Measurements from ENCODE around the gene LRP4.
A peak's percentile ranks its signal among the peaks of the same experiment; 100 is the strongest.

LRP4 gene

GRCh38 chr11:46914910-46915309, 3.4 kb downstream of the LRP4 start:
- intact Hi-C loops (cut with micrococcal nuclease) = no loop called here
- Mint-ChIP-seq H3K4me1 (ENCODE audit: low read depth) (peaks cover 36% of the 10 kb centered on the region), H3K36me3 (ENCODE audit: low read depth) (no peaks in the 10 kb centered on the region), H3K9me3 (no peaks in the 10 kb centered on the region), H3K27ac (no peak overlapping the region), H3K27me3 (peaks cover 79% of the 10 kb centered on the region), H3K4me3 (no peak overlapping the region)

DNA sequence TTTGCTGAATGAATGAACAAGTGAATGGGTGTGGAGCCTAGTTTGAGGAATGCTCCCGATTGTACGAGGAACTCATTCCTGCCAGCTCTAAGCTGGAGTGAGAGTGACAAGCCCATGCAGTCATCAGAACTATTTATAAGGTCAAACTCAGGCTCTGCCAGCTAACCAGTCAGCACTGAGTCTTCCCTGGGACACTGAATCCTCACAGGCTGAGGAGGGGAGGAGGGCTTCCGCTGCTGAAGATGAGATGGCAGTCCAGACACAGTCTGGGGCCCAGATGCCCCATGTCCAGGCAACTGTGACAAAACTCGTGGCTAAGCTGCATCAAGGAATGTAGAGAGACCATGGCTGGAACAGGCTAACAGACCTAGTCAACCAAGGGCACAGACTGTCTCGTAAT, 4.0 kb downstream of the LRP4 start:
- intact Hi-C loops (cut with micrococcal nuclease) = no loop called here
- H3K27me3 Mint-ChIP-seq = peaks cover 75% of the 10 kb centered on the region
- H3K4me1 Mint-ChIP-seq (ENCODE audit: low read depth) = peaks cover 32% of the 10 kb centered on the region

DNA sequence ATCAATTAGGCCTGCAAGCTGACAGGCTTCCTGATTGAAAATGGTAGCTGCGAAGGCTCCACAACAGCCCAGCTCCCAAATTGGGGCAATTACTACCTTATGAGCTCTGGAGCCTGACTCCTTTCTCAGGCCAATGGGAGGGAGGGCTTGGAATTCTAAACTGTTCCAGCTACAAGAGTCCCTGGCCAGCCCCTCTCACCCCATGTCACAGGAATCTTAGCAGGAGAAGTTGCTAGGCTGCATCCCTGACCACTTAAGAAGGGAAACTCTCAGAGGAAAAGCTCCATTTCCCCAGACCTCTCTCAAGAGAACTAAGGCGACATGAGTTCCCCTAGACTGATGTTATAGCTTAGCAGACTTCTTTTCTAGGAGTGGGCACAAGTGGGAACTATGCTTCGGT, 4.9 kb downstream of the LRP4 start:
- Mint-ChIP-seq H3K4me3 (no peak overlapping the region), H3K27ac (no peak overlapping the region), H3K4me1 (ENCODE audit: low read depth) (peaks cover 23% of the 10 kb centered on the region), H3K9me3 (no peaks in the 10 kb centered on the region), H3K36me3 (ENCODE audit: low read depth) (no peaks in the 10 kb centered on the region), H3K27me3 (peaks cover 66% of the 10 kb centered on the region)
- intact Hi-C loops (cut with micrococcal nuclease) = no loop called here

More for the DNA sequence above, 4.0 kb downstream of the LRP4 start:
- no peaks in the 10 kb centered on the region for H3K36me3 Mint-ChIP-seq (ENCODE audit: low read depth)
- H3K27ac Mint-ChIP-seq = no peak overlapping the region
- H3K9me3 Mint-ChIP-seq = no peaks in the 10 kb centered on the region
- no peak overlapping the region for H3K4me3 Mint-ChIP-seq

- H3K4me1 Mint-ChIP-seq (ENCODE audit: low read depth) = peaks cover 21% of the 10 kb centered on the region
- intact Hi-C loops (cut with micrococcal nuclease) = no loop called here
- peaks cover 62% of the 10 kb centered on the region for H3K27me3 Mint-ChIP-seq
- H3K4me3 Mint-ChIP-seq = no peak overlapping the region
- H3K36me3 Mint-ChIP-seq (ENCODE audit: low read depth) = no peaks in the 10 kb centered on the region
- no peaks in the 10 kb centered on the region for H3K9me3 Mint-ChIP-seq
- no peak overlapping the region for H3K27ac Mint-ChIP-seq
Measured at GRCh38 chr11:46912526-46913150, 5.7 kb downstream of the LRP4 start.

DNA sequence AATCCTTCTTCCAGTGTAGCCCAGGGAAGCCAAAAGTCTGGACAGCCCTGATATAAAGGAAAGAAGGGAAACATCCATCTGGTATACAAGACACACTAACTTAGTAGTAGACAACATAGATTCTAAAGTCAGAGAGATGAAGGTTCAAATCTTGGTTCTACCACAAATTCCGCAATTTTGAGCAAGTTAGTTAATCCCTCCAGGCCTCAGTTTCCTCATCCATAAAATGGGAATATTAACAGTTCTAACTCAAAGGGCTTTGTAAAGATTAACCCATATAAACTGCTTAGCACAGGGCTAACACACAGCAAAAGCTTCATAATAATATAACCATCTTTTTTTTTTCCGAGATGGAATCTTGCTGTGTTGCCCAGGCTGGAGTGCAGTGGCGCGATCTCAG, 10.7 kb downstream of the LRP4 start:
- peaks cover 9% of the 10 kb centered on the region for H3K4me1 Mint-ChIP-seq (ENCODE audit: low read depth)
- H3K36me3 Mint-ChIP-seq (ENCODE audit: low read depth) = no peaks in the 10 kb centered on the region
- H3K27ac Mint-ChIP-seq = no peak overlapping the region
- H3K9me3 Mint-ChIP-seq = no peaks in the 10 kb centered on the region
- intact Hi-C loops (cut with micrococcal nuclease) = no loop called here
- H3K4me3 Mint-ChIP-seq = no peak overlapping the region
- peaks cover 25% of the 10 kb centered on the region for H3K27me3 Mint-ChIP-seq

GRCh38 chr11:46906609-46907041, 11.7 kb downstream of the LRP4 start:
- H3K27ac Mint-ChIP-seq = peak overlapping the region; percentile 15
- H3K4me1 Mint-ChIP-seq (ENCODE audit: low read depth) = peaks cover 7% of the 10 kb centered on the region
- H3K36me3 Mint-ChIP-seq (ENCODE audit: low read depth) = no peaks in the 10 kb centered on the region
- H3K27me3 Mint-ChIP-seq = peaks cover 16% of the 10 kb centered on the region
- intact Hi-C loops (cut with micrococcal nuclease) = no loop called here
- no peaks in the 10 kb centered on the region for H3K9me3 Mint-ChIP-seq
- H3K4me3 Mint-ChIP-seq = no peak overlapping the region

DNA sequence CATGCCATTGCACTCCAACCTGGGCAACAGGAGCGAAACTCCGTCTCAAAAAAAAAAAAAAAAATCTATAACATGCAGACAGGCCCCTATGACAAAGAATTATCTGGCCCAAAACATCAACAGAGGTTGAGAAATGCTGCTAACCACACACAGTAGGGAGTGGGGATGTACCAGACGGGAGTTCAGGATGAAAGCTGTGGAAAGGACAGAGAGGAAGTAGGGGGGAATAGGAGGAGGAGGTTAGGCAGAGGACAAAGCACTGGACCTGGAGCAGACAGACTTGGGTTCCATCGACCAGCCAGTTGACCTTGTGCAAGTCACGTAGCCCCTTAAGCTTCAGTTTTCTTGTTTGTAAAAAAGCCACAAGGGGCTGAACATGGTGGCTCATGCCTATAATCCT, 12.5 kb downstream of the LRP4 start:
- no peak overlapping the region for H3K4me3 Mint-ChIP-seq
- intact Hi-C loops (cut with micrococcal nuclease) = no loop called here
- H3K27ac Mint-ChIP-seq = peak overlapping the region; percentile 15
- H3K27me3 Mint-ChIP-seq = peaks cover 12% of the 10 kb centered on the region
- H3K9me3 Mint-ChIP-seq = no peaks in the 10 kb centered on the region
- H3K4me1 Mint-ChIP-seq (ENCODE audit: low read depth) = peaks cover 7% of the 10 kb centered on the region
- H3K36me3 Mint-ChIP-seq (ENCODE audit: low read depth) = no peaks in the 10 kb centered on the region

DNA sequence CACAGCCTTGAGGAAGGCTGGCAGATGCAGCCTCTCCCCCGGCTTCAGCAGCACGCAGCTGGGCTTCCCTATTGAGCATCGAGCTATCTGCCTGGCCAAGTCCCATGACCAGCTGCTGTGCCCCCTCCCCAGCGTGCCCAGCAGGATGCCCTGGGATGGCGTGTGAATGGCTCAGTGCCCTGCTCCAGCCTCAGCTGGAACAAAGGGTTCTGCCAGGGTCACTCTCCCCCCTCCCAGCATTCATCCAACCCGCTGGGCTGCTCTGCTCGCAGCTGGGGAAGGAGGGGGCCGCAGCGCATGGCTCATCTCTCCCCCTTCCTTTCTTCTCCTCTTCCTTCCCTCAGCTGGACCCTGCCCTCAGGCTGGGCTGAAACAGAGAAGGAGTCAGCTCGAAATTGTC, 14.5 kb downstream of the LRP4 start:
- Mint-ChIP-seq H3K4me3 (no peak overlapping the region), H3K9me3 (no peaks in the 10 kb centered on the region), H3K4me1 (ENCODE audit: low read depth) (peaks cover 7% of the 10 kb centered on the region), H3K27ac (no peak overlapping the region), H3K36me3 (ENCODE audit: low read depth) (no peaks in the 10 kb centered on the region), H3K27me3 (peaks cover 11% of the 10 kb centered on the region)
- intact Hi-C loops (cut with micrococcal nuclease) = no loop called here

DNA sequence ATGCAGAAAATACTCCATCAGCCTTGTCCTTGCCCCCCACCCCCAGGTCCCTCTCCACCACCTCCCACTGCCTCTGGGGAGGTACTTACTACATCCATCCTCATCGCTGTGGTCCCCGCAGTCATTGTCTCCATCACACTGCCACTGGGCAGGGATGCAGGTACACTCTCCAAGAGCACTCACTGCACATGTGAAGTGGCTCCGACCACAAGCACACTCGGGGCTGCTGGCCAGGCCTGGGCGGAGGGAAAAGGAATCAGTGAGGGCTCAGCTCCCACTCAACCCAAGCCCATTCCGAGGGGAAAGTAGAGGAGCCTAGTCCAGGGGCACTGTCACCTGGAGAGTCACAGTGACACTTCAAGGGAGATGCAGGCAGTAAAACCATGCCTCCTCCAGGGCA, 15.7 kb downstream of the LRP4 start:
- no peaks in the 10 kb centered on the region for H3K36me3 Mint-ChIP-seq (ENCODE audit: low read depth)

GRCh38 chr11:46901156-46901555, 17.2 kb downstream of the LRP4 start:
- Mint-ChIP-seq H3K9me3 (no peaks in the 10 kb centered on the region), H3K36me3 (ENCODE audit: low read depth) (no peaks in the 10 kb centered on the region), H3K4me3 (no peak overlapping the region), H3K27ac (no peak overlapping the region), H3K27me3 (peaks cover 3% of the 10 kb centered on the region), H3K4me1 (ENCODE audit: low read depth) (peaks cover under 1% of the 10 kb centered on the region)
- intact Hi-C loops (cut with micrococcal nuclease) = no loop called here

More for the DNA sequence above, 15.7 kb downstream of the LRP4 start:
- Mint-ChIP-seq H3K27ac (no peak overlapping the region), H3K4me1 (ENCODE audit: low read depth) (peaks cover 7% of the 10 kb centered on the region), H3K27me3 (peaks cover 11% of the 10 kb centered on the region), H3K4me3 (no peak overlapping the region), H3K9me3 (no peaks in the 10 kb centered on the region)
- intact Hi-C loops (cut with micrococcal nuclease) = no loop called here

- H3K4me3 Mint-ChIP-seq = no peak overlapping the region
- H3K9me3 Mint-ChIP-seq = no peaks in the 10 kb centered on the region
- no peak overlapping the region for H3K27ac Mint-ChIP-seq
- intact Hi-C loops (cut with micrococcal nuclease) = no loop called here
- no peaks in the 10 kb centered on the region for H3K36me3 Mint-ChIP-seq (ENCODE audit: low read depth)
- no peaks in the 10 kb centered on the region for H3K27me3 Mint-ChIP-seq
- H3K4me1 Mint-ChIP-seq (ENCODE audit: low read depth) = no peaks in the 10 kb centered on the region
Measured at GRCh38 chr11:46900091-46900746, 18.1 kb downstream of the LRP4 start.

DNA sequence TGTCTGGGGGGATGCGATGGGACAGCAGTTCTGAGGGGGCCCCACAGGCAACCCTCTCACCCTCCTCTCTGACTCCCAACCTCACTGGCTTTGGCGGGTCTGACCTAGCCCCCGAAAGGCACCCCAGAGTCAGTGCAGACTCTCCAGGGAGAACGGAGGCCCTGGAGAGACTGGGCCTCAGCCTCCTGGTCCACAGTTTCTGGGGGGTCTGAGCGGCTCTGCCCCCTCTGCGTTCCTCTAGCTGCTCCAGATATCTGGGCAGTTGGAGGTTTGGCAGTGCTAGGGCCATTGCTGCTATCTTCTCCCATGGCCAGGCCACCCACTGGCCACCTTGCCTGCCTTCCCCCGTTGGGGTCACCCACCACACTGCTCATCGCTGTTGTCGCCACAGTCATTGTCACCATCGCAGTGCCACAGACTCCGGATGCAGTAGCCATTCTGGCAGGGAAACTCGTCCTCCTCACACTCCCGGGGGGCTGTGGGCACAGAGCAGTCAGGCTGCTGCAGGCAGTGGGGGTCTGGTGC, 18.8 kb downstream of the LRP4 start:
- H3K9me3 Mint-ChIP-seq = no peaks in the 10 kb centered on the region
- H3K4me3 Mint-ChIP-seq = no peak overlapping the region
- H3K36me3 Mint-ChIP-seq (ENCODE audit: low read depth) = no peaks in the 10 kb centered on the region
- intact Hi-C loops (cut with micrococcal nuclease) = no loop called here
- no peaks in the 10 kb centered on the region for H3K4me1 Mint-ChIP-seq (ENCODE audit: low read depth)
- H3K27me3 Mint-ChIP-seq = no peaks in the 10 kb centered on the region
- no peak overlapping the region for H3K27ac Mint-ChIP-seq

- no peak overlapping the region for H3K27ac Mint-ChIP-seq
- no peak overlapping the region for H3K4me3 Mint-ChIP-seq
- intact Hi-C loops (cut with micrococcal nuclease) = no loop called here
- H3K9me3 Mint-ChIP-seq = no peaks in the 10 kb centered on the region
- no peaks in the 10 kb centered on the region for H3K27me3 Mint-ChIP-seq
- H3K4me1 Mint-ChIP-seq (ENCODE audit: low read depth) = no peaks in the 10 kb centered on the region
- no peaks in the 10 kb centered on the region for H3K36me3 Mint-ChIP-seq (ENCODE audit: low read depth)
Measured at GRCh38 chr11:46898396-46899095, 19.8 kb downstream of the LRP4 start.

DNA sequence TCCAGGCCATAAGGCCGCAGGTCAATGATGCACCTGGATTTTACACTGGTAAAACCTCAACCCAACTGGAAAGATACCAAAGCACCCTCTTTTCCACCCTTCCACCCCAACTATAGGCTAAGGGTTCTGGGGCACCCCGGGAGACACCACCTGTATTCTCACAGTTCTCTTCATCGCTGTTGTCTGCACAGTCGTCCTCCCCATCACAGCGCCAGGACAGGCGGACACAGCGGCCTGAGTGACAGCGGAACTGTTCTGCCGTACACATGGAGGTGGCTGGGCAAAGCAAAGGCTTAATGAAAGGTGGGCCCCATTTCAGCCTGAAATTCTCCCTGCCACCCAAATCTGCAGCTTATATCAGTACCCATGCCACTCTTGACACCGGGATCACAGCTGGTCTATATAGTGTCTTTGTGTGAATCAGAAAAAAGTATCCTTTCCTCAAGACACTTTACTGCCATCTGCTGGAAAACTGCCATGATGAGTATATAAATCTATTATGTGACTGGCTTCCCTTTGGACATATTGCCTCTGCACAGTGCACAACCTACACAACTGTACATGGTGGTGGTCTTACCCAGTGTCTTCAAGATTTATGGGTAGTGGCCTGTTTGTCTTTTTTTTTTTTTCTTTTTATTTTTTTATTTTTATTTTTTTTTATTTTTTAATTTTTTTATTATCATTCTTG, 21.5 kb downstream of the LRP4 start:
- no peaks in the 10 kb centered on the region for H3K4me1 Mint-ChIP-seq (ENCODE audit: low read depth)
- H3K27me3 Mint-ChIP-seq = no peaks in the 10 kb centered on the region

More for the DNA sequence above, 21.5 kb downstream of the LRP4 start:
- intact Hi-C loops (cut with micrococcal nuclease) = no loop called here
- no peak overlapping the region for H3K27ac Mint-ChIP-seq
- H3K36me3 Mint-ChIP-seq (ENCODE audit: low read depth) = no peaks in the 10 kb centered on the region
- H3K9me3 Mint-ChIP-seq = no peaks in the 10 kb centered on the region
- no peak overlapping the region for H3K4me3 Mint-ChIP-seq
